Fibroblast of skin of left biceps (primary cell): ENCODE results near the gene NGEF.
"Not testable (repeated sequence)": the region's sequence is repeated elsewhere in the genome, so short reads cannot be mapped to it uniquely, and the experiment has no call there.

ENCODE experiments used
- DNase-seq, 2 experiments: peaks; one replicate each; pipeline ENCODE4 v3.0.0-alpha.2; 2013; ENCODE audit warnings: low read depth in 2 of 2

The NGEF gene

DNA sequence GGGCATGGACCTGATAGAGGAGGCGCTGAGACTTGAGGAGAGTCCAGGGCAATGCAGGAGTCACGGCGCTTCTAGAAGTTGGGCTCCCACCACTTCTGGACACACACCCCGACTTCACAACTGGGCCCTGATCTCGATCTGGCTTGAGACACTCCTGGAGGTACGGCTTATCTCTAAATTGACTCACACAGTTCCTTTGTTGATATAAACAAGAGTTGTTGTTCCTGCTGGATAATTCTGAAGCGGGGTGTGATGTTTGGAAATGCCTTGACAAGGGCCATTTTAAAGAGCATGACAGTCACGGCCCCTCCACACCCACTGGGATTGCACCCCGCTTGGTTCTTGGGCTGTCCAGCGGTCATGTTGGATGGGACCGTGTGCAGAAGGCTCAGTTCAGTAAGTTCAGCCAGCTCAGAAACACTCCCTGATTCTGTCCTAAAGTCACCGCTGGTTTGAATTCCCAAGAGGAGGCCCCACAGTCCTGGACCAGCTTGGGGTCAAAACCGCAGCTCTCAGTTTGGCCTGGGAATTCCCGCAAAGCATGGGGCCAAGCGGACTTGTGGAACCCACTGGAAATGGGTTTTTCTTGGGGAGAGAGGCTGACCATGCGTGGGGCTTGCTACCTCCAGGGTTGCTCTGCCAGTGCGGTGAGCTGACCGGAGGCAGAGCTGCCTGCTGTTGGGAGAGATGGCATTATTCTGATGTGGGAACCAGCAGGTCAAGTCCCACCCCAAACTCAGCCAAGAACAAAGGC, 10.1 kb upstream of the NGEF start:
- no peak for DNase-seq

DNA sequence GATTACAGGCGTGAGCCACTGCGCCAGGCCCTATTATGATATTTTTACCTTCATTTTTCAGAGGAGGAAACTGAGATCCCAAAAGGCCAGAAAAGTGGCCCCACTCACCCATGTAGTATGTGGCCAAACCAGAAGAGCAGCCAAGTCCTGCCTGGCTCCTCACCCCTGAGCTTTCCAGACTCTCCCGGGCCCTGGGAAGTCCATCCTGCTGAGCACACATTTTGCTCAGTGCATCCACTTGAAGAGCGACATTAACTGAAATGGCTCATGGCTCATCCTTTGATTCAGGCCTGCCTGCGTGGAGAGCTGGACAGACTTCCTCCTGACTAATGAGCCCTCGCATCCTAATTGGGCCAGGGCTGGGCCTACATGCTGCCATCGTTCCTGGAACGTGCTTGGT, 9.5 kb upstream of the NGEF start:
- no peak for DNase-seq

DNA sequence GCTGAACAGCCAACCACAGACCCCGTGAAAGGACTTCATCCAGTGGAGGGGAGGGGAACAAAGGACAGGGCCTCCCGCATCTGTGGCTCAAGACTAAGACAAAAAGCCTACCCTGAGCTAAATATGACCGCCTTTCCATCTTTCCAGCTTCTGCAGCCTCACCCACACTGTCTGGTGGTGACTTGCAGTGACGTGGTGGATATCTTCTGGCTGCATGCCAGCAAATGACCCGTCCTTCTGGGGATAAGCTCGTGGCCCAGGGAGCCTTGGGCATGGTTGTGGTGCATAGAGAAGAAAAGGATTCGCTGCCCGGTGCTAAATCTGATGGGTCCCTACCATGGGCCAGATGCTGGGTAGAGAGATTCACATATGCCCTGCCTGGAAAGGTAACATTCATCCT, 8.7 kb upstream of the NGEF start:
- no peak for DNase-seq

DNA sequence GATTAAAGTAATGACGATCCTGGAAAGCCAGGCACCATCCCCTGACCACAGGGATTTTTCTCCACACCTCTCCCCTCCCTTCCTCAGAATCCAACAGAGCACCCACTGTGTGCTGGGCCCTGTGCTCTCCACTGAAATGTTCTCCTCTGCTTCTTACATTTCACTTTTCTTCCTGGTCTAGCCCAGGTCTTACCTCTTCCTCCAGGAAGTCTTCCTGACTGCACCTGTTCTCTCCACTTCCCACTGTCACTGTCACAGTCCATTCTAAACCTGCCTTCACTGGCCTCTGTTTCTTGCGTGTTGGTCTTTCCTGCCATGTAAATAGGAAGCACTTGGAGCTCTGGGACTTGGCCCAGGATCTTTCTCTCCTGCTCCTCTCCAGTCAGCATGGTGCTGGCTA, 7.4 kb upstream of the NGEF start:
- no peak for DNase-seq

DNA sequence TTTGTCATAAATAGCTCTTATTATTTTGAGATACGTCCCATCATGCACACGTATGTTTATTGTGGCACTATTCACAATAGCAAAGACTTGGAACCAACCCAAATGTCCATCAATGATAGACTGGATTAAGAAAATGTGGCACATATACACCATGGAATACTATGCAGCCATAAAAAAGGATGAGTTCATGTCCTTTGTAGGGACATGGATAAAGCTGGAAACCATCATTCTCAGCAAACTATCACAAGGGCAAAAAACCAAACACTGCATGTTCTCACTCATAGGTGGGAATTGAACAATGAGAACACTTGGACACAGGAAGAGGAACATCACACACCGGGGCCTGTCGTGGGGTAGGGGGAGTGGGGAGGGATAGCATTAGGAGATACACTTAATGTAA, 6.6 kb upstream of the NGEF start:
- not testable (repeated sequence) for DNase-seq

DNA sequence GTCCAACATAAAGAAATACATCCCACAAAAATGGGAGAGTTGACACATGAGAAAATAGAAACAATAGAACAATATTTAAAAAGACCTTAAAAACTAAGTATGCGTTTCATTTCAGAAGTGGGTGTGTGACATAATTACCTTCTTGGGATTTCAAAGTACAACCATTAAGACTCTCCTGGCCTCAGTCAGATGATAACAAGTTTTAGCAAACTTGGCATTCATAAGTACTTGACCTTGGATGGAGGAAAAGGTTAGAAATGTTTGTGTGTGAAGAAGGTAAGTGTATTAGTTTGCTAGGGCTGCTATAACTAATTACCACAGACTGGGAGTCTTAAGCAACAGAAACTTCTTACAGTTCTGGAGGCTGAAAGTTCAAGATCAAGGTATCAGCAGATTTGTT, 4.9 kb upstream of the NGEF start:
- no peak for DNase-seq

DNA sequence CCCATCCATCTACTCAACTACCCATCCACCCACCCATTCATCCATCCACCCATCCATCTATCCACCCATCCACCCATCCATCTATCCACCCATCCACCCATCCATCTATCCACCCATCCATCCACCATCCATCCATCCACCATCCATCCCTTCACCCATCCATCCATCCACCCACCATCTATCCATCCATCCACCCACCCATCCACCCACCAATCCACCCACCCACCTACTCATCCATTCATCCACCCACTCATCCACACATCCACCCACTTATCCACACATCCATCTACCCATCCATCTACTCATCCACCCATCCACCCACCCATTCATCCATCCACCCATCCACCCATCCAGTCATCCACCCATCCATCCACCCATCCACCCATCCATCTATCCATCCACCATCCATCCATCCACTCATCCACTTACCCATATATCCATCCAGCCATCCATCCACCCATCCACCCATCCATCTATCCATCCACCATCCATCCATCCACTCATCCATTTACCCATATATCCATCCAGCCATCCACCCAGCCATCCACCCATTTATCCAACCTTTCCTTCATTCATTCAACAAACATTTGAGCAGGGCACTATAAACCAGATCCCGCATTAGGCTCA, 2.1 kb upstream of the NGEF start:
- no peak for DNase-seq

DNA sequence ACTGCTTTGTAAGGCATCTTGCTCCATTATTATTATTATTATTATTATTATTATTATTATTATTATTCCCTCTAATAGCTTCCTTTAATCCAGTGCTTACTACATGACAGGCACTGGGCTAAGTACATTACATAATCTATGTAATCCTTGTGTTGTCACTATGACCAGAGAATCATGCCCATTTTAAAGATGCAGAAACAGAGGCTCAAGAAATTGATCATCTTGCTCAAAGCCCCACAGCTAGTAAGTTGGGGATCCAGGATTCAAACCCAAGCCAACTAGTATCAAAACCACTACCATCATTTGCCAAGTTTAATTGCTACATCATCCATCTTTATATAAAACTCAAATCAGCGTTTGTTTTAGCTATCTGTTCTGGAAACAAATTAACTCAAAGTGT, 594 bp upstream of the NGEF start:
- no peak for DNase-seq

DNA sequence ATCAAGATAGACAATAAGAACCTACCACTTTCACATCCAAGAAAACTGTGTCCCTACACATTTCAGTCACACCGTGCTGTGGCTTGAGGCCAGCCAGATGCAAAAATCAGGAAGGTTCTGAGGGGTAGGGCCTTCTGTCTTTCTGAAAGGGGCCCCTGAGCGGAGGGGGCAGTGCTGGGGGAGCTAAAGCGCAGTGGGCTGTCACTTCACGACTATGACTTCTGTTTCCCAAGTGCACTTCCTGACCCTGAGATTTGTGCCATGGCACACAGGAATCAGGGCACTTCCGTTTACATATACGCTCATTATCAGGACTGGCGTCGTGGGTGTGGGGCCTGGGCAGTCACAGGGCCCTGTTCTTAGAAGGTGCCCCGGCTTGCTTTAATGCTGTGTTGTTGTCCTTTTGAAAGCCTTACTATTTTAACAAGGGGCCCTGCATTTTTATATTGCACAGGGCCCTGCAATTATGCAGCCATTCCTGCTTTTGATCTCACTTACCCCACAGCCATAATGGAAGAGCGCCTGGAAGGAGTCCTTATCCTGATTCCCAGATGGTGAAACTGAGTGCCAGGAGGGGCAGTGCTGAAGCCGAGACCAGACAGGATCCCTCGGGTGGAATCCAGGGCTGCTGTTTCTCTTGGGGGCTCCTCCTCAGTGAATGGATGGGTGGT, 620 bp downstream of the NGEF start:
- no peak for DNase-seq

DNA sequence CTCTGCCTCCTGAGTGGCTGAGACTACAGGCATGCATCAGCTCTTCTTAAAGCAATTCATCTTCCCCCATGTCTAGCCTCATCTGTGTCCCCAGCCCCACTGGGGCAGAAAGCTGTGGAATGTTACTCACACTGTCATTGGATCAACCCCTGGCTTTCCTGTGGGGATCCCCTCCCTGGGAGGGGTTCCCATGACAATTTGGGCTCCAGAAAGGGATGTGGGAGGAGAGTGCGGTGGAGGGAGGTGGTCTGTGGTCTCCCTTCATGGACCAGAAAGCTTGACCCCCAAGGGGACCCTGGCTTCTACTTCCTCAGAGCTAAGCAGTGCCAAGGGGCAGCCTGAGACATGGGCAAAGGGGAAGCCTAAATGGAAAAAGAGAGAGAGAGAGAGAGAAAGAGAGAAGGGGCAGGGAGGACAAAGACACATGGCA, 1.3 kb downstream of the NGEF start:
- no peak for DNase-seq

DNA sequence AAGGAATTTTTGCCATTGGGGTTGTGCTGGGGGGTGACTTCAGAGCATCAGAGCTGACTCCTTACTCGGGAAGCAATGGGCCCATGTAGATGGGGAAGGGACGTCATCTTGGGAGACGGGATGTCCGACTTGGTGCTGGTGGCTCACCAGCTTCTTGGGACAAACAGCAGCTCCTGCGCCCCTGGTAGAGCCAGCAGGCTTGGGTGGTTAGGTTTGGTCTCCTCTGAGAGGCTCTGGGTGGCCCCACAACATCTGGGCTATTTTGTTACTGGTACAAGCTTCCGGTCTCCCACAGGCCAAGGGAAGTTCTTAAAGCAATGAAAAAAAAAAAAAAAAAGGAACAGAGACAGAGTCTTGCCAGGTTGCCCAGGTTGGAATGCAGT, 1.8 kb downstream of the NGEF start:
- no peak for DNase-seq

DNA sequence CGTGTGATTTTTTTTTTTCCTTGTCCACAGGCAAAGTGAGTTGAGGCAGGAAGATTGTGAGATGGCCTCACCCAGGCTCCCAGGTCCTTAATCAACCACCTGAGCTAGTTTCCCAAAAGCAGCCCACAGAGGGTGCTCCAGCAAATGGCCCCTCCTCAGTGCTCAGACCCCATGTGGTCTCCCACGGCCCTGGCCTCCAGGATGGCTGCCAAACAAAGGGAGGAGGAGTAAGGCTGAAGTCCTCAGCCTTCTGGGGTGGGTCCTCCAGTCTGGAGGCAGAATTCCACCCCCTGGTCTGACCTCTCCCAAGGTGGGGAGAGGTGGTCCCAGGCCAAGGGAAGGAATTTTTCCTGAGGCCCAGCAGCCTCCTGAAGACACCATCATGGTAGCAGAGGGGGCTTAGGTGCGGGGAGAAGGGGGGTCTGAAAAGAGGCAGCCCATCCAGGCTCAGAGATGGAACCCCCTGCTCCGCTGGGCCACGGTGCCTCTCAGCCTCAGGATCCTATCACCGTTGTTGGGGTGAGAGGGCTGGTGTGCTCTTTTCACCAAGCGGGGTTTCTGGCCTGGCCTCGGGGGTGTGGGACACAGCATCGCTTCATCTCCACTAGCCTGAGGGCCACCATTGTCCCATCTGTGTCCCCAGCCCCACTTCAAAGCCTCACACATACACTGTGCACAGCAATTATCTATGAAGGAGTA, 2.3 kb downstream of the NGEF start:
- DNase-seq = no peak

DNA sequence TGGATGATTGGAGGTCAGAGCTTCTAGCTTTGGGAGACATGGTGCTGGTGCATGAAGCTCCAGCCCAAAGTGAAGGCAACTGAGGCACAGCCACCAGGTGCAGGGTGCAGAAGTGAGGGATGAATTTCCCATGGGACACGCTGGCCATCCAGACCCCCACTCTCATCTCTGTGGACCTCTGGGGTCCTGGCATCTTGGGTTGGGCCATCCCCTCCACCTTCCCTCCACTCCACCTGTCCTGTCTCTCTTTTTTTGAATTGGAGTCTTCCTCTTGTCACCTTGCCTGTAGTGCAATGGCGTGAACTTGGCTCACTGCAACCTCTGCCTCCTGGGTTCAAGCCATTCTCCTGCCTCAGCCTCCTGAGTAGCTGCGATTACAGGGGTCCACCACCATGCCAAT, 3.4 kb downstream of the NGEF start:
- DNase-seq = no peak

DNA sequence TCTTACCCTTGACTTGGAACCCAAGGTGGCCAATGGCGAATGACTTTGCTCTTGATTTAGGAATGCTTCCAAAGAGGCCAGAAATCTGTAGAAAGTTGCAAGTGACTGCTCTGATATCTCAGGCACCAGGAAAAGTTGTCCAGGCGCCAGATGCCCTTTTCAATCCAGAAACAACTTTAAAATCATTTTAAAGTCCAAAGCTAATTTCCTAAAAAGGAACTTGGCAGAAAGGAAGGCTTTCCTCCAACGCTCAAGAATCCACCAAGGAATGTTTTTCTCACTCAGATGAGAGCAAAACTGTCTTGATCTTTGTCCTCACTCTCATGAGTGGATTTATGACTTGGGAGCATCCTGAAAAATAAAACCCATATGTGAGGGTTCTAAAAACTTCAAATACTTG, 5.3 kb downstream of the NGEF start:
- DNase-seq = no peak

DNA sequence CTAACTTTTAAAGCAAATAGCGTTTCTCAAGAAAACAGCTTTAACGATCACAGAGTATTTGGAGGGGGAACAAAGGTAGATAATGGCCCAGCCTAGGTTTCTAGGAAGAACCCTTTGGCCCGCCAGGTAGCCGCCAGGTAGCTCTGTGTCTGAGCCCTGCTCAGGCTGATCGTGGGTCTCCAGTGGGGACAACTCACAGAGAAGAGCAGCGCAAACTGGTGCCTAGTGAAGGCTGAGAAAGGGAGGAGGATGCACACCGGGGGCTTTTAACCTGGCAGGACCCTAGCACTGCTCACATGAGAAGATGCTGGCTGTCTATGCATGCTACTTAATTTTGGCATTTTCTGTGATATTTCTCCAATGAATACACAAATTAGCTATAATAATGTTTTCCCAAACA, 5.8 kb downstream of the NGEF start:
- no peak for DNase-seq

DNA sequence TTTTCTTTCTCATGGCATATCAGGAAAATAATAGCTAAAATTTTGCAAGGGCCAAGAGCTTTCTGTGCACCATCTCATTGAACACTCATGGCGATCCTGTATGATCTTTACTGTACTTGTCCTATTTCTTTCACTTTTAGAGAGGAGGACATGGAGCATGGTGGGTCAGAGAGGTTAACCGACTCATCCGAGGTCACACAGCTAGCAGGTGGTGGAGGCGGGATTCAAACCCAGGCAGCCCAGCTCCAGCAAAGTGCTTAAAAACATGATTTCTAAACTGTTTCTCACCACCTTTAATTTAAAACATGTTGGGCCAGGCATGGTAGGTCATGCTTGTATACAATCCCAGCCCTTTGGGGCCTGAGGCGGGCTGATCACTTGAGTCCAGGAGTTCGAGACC, 6.4 kb downstream of the NGEF start:
- DNase-seq = no peak

DNA sequence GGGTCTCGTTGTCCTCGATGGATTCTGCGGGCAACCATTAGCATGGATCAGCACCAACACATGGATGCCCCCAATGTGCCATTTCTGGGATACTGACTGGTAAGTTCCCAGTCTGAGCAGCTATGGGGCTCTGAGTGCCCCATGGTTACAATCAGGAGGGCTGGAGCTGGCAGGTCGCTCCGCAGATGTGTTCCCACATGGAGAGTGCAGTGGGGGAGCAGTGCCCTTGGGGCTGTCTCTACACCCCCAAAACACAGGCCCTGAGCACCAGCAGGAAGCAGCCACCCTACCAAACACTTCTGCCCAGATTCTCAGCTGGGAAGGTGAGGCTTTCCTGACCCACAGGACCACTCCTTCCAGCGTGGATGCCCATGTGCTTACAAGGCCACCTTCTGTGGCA, 8.0 kb downstream of the NGEF start:
- no peak for DNase-seq

DNA sequence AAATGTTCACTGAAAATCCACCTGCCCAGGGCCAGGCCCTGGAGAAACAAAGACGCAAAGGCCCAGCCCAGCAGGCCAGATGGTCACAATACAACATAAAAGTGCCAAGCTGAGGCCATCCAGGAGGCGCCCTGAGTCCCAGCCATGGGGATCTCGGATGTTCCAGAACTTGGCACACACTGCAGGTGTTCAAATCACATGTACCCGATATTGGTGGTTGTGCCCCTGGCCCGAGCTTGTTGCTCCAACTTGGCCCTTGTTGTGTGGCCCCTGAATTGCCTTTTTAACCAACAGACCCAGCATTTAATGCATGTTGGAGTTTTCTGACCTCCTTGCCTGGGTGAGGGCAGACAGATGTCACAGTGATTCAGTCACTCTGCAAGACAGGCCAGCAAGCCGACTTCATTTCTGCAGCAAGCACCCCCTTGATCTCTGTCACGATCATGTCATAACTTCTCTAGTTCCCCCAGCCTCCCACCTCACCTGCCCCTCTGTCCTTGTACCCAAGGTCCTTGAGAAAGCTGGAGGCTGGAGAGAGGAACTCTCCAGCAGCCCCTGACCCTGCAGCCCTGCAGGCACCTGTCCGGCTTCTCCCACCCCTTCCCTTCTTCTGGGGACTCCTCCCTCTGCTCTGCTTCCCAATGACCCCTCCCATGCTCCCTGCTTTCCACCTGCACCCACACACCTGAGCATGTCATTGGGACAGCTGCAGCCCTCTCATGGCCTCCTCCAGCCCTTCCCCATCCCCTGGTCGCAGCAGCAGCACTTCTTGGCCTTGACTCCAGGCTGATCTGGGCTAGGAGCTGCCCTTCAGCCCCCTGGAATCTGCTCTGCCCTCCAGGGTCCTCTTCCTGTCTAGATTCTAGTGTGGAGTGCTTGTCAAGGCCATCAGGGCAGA, 9.1 kb downstream of the NGEF start:
- no peak for DNase-seq

DNA sequence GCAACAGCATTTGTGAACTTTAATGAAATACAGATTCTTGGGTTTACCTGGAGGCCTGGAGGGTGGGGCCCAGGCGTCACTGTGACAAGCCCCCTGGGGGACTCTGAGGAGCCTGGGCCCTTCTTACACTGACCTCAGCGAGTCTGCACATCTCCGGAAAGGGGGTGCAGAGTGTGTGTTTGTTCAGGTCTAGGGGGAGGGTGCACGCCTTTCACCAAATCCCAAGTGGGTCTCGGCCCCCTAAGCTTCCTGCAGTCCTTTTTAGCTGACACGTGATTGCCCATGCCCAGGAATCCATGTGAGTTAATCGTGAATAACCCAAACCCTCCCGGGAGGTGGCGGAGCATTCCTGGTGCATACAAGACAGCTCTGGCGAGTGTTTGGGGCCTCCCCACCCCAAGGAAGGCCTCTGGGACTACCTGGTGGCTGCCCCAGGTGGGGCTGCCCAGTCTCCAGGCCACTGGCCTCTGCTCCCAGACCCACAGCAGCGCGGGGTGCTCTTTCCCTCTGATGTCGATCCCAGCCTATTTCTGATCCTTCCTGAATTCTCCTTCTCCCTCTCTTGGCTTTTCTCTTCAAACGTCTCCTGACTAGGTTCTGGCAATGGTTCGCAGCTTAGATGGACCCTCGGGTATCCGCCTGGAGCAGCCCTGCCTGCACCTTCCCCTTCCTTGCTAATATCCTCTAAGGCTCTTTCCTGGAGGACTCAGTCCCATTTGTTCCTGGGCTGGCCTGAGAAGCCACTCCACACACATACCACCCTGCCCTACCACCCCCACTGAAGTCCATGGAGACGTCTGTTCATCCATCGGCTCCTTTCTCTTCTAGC, 10.0 kb downstream of the NGEF start:
- no peak for DNase-seq

DNA sequence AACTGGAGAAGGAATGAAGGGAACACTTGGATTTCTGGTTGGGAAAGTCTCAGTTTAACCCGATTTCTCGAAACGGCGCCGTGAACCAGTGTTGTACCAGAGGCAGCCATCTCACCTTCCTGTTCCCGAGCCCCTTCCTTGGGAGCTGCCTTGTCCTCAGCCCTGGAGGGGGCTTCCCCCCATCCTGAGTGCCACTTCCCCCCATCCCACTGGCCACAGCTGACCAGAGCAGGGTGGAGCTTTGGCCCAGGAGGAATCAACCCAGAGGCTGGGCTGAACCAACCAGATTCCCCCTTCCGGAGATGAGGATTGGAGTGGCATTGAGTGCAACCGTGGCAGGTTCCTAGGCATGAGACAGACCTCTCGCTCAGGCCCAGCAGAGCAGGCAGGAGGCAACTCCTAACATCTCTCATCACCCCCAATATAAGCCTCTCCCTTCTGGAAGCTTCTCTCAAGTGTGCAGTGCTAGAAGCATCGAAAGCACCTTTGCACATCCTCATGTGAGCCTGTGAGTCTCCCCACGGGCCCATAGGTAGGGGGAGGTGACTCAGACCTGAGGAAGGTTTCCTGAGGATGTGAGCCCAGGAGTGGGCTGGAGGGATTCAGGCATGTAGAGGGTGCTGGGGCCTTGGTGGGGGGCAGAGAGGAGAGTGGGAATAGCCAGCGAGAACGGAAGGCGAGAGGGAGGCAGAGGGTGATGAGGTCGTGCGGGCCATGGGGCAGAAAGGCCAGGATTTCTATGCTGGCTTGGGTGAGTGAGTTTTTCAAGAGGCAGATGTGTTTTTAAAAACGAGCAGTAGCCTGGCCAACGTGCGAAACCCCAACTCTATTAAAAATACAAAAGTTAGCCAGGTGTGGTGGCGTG, 11.9 kb downstream of the NGEF start:
- no peak for DNase-seq
